Right ventricle myocardium superior (tissue), 1 donor: ENCODE measurements around the gene SNRNP35. TPM values are rescaled to one million over a fixed set of nuclear protein-coding genes. Genes with fewer than 3 reads are reported as not detected.
"Not testable (repeated sequence)": the region's sequence is repeated elsewhere in the genome, so short reads cannot be mapped to it uniquely, and the experiment has no call there.

ENCODE experiments used
- ATAC-seq: fragments of 200-7000 bp; cut with Tn5 transposase; one replicate; pipeline ENCODE4 v1.9.1; 2020; ENCODE audit warnings: mild to moderate bottlenecking; ENCODE audit not compliant: poor library complexity
- DNase-seq: peaks from one replicate; pipeline ENCODE4 v3.0.0-alpha.2; 2020
- intact Hi-C: fragments of 100-400 bp; cut with DNase I; formaldehyde crosslinking; loops from one replicate; pipeline ENCODE4 v1.11.2; 2022
- total RNA-seq: library from RNA; stranded (reverse); fragmentation: NEBNext Ultra II Directional; extraction: Animal tissue kit (Norgen Biotek cat#: 25700); gene quantifications from one replicate; pipeline ENCODE4 v1.2.1, GENCODE V29; 2021
- donor health status: DM: no; HTN: yes; CAD: no; lungs with severe emphysema.

SNRNP35 gene
- total RNA-seq, 1 donor from 2014 or later = 23.4 TPM

- intact Hi-C loops = no loop called here
- ATAC-seq (no peak), DNase-seq (no peak)
Measured at GRCh38 chr12:123506843-123507236, 48.9 kb downstream of the SNRNP35 start.

DNA sequence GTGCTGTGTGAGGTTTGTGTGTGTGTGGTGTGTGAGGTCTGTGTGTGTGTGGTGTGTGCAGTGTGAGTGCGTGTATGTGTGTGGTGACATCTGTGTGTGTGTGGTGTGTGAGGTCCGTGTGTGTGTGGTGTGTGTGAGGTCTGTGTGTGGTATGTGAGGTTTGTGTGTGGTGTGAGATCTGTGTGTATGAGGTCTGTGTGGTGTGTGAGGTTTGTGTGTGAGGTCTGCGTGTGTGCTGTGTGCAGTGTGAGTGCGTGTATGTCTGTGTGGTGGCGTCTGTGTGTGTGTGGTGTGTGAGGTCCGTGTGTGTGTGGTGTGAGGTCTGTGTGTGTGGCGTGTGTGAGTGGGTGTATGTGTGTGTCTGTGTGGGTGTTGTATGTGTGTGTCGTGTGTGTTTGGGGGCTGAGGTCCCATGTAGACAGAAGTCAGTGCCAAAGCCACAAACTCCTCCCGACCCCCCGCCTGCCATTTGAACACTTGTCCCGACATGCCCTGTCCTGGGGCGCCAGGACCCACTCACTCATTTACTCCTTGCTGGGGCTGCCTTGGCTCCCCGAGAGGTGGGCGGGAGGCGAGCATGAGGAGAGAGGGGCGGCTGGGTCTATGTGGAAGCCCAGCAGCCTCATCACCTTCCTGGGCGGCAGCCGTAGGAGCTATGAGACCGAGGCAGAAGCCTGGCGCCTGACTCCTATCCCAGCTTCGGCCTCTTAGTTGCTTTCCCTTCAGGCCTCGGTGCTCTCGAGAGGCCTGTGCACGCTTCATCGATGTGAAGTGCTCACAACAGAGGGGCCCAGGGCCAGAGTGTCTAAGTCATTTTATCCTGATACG is 55.1 kb downstream of the SNRNP35 start:
- ATAC-seq = peak; percentile 32
- intact Hi-C loops = no loop called here
- no peak for DNase-seq

GRCh38 chr12:123513805-123514204 is 55.9 kb downstream of the SNRNP35 start:
- intact Hi-C loops = no loop called here
- ATAC-seq (peak; percentile 28), DNase-seq (no peak)

- intact Hi-C loops = loop anchor here (5.0 kb wide), 1 partner anchor 32 kb away; no protein-coding TSS in a partner anchor
Measured at GRCh38 chr12:123514582-123515221, 56.8 kb downstream of the SNRNP35 start.

DNA sequence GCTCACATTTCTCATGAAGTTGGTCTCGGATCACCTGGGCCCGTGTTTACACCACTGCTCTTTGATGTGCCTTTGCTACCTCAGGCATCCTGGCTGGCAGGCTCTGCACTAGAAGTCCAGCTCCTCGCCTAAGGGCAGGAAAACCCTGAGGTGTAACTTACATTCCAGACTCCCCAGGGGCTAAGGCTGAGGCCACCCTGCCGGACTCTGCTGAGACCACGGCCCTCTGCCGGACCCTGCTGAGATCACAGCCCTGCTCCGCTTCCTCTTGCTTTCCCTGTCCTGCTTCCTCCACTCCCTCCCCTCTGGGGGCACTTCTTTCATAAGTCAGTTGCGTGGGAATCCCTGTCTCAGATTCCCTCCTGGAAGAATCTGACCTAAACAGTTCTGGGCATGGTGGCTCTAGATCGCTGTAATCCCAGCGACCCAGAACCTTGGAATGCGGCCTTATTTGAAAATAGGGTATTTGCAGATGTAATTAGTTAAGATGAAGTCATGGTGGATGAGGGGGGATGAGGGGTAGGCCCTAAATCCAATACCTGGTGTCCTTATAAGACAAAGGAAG is 58.4 kb downstream of the SNRNP35 start:
- intact Hi-C loops = loop anchor here (5.0 kb wide), 1 partner anchor 34 kb away; no protein-coding TSS in a partner anchor
- no peak for ATAC-seq
- no peak for DNase-seq

More at GRCh38 chr12:123514582-123515221, 56.8 kb downstream of the SNRNP35 start:
- not testable (repeated sequence) for ATAC-seq, DNase-seq

Other genes starting within 250 kb of the SNRNP35 start
- 20.8 TPM for gene MPHOSPH9, start 225.0 kb upstream of the SNRNP35 start, total RNA-seq
- gene MTRFR, start 224.7 kb upstream of the SNRNP35 start, total RNA-seq = 8.1 TPM
- gene CDK2AP1, start 186.3 kb upstream of the SNRNP35 start, total RNA-seq = 70.5 TPM
- 25.3 TPM for gene SBNO1, start 93.3 kb upstream of the SNRNP35 start, total RNA-seq
- 31.8 TPM for gene KMT5A, start 74.0 kb upstream of the SNRNP35 start, total RNA-seq
- 1.9 TPM for gene RILPL2, start 21.5 kb upstream of the SNRNP35 start, total RNA-seq
- 92.4 TPM for gene RILPL1, start 75.6 kb downstream of the SNRNP35 start, total RNA-seq
- gene TMED2, start 126.4 kb downstream of the SNRNP35 start, total RNA-seq = 155 TPM
- 4.0 TPM for gene DDX55, start 144.0 kb downstream of the SNRNP35 start, total RNA-seq
- gene EIF2B1, start 175.5 kb downstream of the SNRNP35 start, total RNA-seq = 28.6 TPM
- gene GTF2H3, start 175.7 kb downstream of the SNRNP35 start, total RNA-seq = 11.1 TPM
- gene TCTN2, start 213.0 kb downstream of the SNRNP35 start, total RNA-seq = 3.3 TPM